ENCODE results near the gene TMPRSS4.

GRCh38 chr11:118048472-118049370, 28.2 kb upstream of the TMPRSS4 start:
- no peak for TF ChIP-seq CTCF (IDR thresholded peaks at IDR 0.05; ENCODE audit: low read depth, low read length)
- TF ChIP-seq EZH2phosphoT487 (IDR thresholded peaks at IDR 0.05; ENCODE audit: low read depth) = no peak

Data from OCI-LY3 (cell line).